ENCODE data around the gene SYT3.

DNA sequence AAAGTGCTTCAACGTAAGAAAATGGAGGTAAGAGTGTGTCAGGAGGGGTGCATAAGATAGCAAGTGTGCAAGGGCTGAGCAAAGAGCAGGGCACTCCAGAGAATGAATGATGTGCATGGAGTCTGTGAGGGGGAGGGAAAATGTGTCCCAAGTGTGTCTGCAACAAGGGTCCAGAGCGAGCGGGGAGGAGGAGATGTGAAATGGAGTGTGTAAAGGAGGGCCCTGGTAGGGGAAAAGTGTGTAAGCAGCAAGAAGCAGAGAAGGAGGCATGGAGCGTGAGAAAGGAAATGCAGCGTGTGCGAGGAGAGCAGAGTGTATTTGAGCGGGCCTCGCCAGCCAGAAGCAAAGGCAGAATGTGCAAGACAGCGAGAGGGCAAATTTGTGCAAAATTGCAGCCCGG, 21.3 kb upstream of the SYT3 start:
- TF ChIP-seq POLR2AphosphoS5 (IDR thresholded peaks at IDR 0.05; ENCODE audit: low read depth) = no peak
- no peak for TF ChIP-seq ZNF331 (CRISPR knock-in tag; IDR thresholded peaks at IDR 0.05; ENCODE audit: low read depth)
- TF ChIP-seq, protein P1, sequence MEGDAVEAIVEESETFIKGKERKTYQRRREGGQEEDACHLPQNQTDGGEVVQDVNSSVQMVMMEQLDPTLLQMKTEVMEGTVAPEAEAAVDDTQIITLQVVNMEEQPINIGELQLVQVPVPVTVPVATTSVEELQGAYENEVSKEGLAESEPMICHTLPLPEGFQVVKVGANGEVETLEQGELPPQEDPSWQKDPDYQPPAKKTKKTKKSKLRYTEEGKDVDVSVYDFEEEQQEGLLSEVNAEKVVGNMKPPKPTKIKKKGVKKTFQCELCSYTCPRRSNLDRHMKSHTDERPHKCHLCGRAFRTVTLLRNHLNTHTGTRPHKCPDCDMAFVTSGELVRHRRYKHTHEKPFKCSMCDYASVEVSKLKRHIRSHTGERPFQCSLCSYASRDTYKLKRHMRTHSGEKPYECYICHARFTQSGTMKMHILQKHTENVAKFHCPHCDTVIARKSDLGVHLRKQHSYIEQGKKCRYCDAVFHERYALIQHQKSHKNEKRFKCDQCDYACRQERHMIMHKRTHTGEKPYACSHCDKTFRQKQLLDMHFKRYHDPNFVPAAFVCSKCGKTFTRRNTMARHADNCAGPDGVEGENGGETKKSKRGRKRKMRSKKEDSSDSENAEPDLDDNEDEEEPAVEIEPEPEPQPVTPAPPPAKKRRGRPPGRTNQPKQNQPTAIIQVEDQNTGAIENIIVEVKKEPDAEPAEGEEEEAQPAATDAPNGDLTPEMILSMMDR (conservative IDR thresholded peaks at IDR 0.05; ENCODE audit: low read depth in 2 of 2) = no peak
- TF ChIP-seq EZH2phosphoT487 (IDR thresholded peaks at IDR 0.05; ENCODE audit: unreplicated experiment) = no peak
- TF ChIP-seq, protein P2, sequence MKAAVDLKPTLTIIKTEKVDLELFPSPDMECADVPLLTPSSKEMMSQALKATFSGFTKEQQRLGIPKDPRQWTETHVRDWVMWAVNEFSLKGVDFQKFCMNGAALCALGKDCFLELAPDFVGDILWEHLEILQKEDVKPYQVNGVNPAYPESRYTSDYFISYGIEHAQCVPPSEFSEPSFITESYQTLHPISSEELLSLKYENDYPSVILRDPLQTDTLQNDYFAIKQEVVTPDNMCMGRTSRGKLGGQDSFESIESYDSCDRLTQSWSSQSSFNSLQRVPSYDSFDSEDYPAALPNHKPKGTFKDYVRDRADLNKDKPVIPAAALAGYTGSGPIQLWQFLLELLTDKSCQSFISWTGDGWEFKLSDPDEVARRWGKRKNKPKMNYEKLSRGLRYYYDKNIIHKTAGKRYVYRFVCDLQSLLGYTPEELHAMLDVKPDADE (IDR thresholded peaks at IDR 0.05) = no peak
- no peak for TF ChIP-seq JUNB (IDR thresholded peaks at IDR 0.05; ENCODE audit: unreplicated experiment)
- no peak for TF ChIP-seq EZH2 (IDR thresholded peaks at IDR 0.05; ENCODE audit: low read depth, unreplicated experiment)
- TF ChIP-seq CREB1 (CRISPR knock-in tag; IDR thresholded peaks at IDR 0.05; ENCODE audit: low read depth) = no peak
- TF ChIP-seq, protein P3, sequence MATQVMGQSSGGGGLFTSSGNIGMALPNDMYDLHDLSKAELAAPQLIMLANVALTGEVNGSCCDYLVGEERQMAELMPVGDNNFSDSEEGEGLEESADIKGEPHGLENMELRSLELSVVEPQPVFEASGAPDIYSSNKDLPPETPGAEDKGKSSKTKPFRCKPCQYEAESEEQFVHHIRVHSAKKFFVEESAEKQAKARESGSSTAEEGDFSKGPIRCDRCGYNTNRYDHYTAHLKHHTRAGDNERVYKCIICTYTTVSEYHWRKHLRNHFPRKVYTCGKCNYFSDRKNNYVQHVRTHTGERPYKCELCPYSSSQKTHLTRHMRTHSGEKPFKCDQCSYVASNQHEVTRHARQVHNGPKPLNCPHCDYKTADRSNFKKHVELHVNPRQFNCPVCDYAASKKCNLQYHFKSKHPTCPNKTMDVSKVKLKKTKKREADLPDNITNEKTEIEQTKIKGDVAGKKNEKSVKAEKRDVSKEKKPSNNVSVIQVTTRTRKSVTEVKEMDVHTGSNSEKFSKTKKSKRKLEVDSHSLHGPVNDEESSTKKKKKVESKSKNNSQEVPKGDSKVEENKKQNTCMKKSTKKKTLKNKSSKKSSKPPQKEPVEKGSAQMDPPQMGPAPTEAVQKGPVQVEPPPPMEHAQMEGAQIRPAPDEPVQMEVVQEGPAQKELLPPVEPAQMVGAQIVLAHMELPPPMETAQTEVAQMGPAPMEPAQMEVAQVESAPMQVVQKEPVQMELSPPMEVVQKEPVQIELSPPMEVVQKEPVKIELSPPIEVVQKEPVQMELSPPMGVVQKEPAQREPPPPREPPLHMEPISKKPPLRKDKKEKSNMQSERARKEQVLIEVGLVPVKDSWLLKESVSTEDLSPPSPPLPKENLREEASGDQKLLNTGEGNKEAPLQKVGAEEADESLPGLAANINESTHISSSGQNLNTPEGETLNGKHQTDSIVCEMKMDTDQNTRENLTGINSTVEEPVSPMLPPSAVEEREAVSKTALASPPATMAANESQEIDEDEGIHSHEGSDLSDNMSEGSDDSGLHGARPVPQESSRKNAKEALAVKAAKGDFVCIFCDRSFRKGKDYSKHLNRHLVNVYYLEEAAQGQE (IDR thresholded peaks at IDR 0.05; ENCODE audit: unreplicated experiment) = no peak
- no peak for TF ChIP-seq STAT1 (IDR thresholded peaks at IDR 0.05; ENCODE audit: unreplicated experiment)
- TF ChIP-seq NANOG (IDR thresholded peaks at IDR 0.05; ENCODE audit: borderline replicate concordance) = no peak
- no peak for TF ChIP-seq ZNF114 (CRISPR knock-in tag; IDR thresholded peaks at IDR 0.05)

Data from GM23338 (cell line).